GM10266 (cell line): Measurements from ENCODE around the gene CARD10.

Experiments used
- DNase-seq: peaks from one replicate; pipeline ENCODE4 v3.0.0; 2012; ENCODE audit errors: extremely low spot score
- TF ChIP-seq, protein P1 (sequence below): IDR thresholded peaks from 2 replicates; pipeline ENCODE4 v1.5.1; 2012; ENCODE audit warnings: mild to moderate bottlenecking, low read depth; ENCODE audit not compliant: control insufficient read depth, insufficient read depth; ENCODE audit errors: missing control alignments

CARD10 gene

DNA sequence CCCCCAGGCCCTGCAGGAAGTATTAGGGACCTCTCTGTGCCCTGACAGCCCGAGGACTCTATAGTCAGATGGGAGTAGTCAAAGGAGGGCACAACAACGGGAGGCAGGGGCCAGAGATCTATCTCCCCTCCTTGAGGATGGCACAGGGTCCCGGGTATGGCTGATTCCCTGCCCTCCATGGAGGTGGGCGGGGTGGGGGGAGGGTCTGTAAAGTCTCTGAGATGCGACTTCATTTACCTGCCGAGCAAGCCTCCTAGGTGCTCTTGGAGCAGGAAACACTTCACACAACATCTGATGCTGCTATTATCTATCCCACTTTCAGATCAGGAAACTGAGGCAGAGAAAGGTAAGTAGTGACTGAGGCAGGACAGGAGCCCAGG, 40.3 kb upstream of the CARD10 start:
- no peak for DNase-seq
- TF ChIP-seq, protein P1, sequence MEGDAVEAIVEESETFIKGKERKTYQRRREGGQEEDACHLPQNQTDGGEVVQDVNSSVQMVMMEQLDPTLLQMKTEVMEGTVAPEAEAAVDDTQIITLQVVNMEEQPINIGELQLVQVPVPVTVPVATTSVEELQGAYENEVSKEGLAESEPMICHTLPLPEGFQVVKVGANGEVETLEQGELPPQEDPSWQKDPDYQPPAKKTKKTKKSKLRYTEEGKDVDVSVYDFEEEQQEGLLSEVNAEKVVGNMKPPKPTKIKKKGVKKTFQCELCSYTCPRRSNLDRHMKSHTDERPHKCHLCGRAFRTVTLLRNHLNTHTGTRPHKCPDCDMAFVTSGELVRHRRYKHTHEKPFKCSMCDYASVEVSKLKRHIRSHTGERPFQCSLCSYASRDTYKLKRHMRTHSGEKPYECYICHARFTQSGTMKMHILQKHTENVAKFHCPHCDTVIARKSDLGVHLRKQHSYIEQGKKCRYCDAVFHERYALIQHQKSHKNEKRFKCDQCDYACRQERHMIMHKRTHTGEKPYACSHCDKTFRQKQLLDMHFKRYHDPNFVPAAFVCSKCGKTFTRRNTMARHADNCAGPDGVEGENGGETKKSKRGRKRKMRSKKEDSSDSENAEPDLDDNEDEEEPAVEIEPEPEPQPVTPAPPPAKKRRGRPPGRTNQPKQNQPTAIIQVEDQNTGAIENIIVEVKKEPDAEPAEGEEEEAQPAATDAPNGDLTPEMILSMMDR, result no peak

DNA sequence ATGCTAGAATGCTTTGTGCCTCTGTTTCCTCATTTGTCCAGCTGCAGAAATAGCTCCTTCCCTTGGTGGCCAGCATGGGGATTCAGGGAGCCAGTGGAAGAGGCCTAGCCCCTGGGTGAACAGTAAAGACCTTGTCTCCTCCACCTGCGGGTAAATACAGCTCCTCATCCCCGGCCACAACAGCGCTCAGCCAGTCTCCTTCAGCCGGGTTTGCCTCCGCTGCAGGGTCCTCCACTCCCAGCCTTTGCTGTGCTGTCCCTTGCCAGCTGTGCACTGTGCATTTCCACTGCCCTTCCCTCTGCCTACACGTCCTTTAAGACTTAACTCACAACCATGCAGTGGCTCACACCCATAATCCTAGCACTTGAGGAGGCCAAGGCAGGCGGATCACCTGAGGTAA, 39.6 kb upstream of the CARD10 start:
- TF ChIP-seq, protein P1, result no peak
- no peak for DNase-seq

DNA sequence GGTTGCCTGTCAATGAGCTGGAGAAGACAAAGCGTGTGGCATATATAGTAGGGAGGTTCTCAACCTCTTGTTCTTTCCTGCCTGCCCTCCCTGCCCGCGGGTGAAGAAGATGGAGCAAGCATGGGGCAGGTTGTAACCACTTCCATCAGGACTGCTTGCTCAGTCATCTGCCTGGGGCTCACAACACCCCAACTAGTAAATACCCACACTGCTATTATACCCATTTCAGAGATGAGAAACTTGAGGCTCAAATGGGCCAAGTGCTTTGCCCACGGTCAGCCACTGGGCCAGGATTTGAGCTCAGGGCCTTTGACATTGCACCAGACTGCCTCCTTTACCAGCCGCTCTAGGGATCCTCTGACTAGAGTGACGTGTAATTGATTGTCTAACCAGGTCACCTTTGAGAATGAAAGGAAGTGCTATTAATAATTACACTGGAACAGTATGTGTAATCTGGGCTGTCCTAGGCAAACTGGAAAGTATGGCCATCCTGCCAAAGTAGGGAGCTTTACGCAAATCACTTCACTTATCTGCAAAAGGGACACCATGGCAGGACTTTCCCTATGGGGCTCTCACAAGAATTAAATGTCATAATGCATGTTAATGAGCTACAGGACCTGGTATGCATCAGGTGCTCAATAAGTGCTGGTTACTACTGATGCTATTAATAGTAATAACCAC, 38.2 kb upstream of the CARD10 start:
- TF ChIP-seq, protein P1, result no peak
- no peak for DNase-seq

DNA sequence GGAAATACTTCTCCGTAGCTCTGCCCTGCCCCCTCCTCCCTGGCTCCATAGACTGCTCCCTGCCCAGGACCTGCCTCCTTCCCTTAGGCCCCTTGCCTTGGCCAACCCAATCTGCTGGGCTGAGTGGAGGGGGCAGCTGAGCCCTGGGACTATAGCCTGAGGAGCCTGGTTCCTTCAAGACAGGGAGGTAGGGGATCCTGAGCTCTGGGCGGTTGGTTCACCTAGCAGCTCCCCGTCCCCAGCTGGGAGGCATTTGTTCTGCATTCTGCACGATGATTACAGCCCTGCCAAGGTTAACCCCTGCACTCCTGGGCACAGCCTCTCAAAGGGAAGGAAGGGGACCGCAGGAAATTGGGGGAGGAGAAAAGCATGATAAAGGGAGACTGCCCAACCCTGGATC, 37.5 kb upstream of the CARD10 start:
- no peak for DNase-seq

DNA sequence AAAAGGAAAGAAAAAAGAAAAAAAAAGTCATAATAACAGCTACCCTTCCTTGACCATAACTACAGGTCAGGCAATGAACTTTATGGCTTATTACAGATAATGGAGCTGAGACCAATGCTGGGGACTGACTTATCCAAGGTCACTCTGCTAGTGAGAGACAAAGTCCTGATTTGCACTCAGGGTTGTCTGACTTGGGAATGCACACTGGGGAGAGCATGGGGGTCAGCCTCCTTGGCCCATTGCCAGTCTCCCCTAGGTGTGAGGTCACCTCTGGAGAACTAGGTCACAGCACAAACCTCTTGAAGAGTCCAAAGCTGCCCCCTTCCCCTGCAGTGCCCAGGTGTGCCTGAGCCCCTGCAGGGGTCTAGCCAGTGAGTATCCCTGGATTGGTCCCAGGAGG, 35.8 kb upstream of the CARD10 start:
- DNase-seq, result no peak
- TF ChIP-seq, protein P1, result no peak

More for the DNA sequence above, 37.5 kb upstream of the CARD10 start:
- TF ChIP-seq, protein P1, result no peak

DNA sequence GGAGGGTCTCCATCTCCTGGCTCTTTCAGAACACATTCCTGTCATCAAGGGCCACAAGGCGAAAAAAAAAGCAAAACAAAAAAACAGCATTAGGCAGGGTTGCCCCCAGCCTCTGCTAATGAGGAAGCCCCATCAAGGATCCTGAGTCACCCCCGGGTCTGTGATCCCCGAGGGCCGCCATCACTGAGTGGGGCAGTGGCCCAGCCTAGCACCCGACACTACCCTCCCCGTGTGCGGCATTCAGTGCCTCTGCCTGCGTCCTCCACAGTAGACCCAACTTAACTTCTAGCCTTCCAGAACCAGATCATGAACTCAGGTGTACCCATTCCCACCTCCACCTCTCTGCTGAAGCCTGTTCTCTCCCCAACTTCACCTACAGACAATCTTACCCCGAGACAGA, 34.5 kb upstream of the CARD10 start:
- DNase-seq, result no peak
- TF ChIP-seq, protein P1, result no peak

DNA sequence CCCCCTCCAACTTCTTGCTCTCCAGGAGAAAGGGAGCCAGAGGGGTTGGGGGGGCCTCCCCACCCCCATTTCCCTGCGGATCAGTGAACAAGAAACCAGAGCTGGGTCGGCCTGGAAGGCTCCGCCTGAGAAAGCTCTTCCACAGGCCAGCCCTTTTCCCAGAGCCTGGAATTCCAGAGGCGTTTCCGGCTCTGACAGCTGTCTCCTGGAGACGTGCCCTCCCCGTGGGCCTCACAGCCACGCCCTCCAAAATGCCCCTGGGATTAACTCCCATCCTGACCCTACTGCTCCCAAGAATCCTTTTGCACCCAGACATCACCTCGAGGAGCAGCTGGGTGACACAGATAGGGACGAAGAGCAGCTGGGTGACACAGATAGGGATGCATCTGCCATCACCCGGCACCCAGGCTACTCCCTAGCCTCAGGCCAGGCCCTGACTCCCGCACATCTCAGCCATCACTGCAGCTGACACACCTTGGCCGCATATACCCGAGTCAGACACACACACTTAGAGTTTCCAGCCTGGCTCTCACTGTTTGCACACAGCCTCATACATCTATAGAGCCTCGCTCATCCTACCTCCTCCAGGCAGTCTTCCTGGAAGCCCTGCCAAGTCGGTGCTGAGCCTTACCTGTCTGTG, 33.4 kb upstream of the CARD10 start:
- TF ChIP-seq, protein P1, result no peak
- no peak for DNase-seq
